HG03064 (cell line): ENCODE data around the gene AP5Z1.

ENCODE experiments used
- ATAC-seq: cut with Tn5 transposase; IDR thresholded peaks from one replicate; pipeline ENCODE4 v1.9.1; 2021; ENCODE audit warnings: low read depth; ENCODE audit not compliant: unreplicated experiment

Gene AP5Z1

DNA sequence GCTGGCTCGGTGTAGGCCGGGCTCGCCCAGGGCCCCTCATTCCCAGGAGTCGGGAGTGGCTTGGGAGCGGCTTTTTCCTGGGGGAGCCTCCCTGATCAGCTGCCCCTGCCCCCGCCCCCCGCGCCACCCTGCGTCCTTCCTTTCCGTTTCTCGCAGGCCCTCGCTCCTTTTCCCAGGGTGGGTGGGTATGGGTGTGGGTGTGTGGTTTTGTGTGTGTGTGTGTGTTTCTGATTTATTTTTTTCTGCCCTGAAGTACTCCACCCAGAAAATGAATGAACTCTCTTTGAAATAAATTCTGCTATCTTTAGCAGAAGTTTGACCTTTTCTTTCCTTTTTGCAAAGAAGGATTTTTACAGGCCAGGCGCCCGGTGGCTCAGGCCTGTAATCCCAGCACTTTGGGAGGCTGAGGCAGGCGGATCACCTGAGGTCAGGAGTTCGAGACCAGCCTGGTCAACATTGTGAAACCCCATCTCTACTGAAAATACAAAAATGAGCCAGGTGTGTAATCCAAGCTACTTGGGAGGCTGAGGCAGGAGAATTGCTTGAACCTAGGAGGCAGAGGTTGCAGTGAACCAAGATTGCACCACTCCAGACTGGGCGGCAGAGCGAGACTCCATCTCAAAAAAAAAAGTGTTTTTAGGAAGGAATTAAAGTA, 30.0 kb upstream of the AP5Z1 start:
- peak; percentile 14 for ATAC-seq

DNA sequence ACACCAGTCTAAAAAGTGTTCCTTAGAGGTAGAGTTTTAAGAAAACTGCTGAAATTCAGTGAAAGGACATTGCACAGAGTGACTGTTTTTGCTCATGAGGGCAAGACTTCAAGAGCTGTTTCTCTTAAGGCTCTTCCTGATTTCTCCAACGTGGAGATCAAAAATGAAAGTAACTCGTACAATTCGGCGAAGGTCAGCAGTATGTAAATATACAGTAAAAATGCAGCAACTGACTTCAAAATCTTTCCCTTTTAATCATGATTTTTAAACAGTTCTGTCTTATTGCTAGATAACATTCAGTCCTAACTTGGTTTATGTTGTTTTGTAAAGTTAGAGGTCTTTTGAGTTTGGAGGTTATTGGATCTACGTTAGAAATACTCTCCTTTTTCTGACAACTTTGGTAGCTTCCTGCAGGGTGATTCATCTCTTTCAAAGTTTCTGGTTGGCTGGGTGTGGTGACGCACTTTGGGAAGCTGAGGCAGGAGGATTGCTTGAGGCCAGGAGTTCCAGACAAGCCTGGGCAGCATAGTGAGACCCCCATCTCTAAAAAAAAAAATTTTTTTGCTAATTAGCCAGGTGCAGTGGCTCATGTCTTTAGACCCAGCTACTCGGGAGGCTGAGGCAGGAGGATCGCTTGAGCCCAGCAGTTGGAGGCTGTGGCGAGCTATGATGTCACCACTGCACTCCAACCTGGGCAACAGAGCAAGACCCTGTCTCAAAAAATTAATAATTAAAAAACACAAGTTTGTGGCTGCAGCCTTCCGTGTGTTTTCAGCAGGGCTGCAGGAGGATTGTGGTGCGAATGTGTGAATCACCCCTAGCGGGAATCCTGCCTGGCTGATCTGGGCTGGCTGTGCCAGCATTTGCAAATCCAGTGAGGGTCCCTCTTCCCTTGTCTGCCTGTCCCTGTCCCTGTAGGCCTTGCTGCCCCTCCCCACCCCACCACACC, 29.2 kb upstream of the AP5Z1 start:
- no peak for ATAC-seq

GRCh38 chr7:4747013-4747412, 28.4 kb upstream of the AP5Z1 start:
- ATAC-seq, result no peak

GRCh38 chr7:4747746-4748145, 27.7 kb upstream of the AP5Z1 start:
- no peak for ATAC-seq

- ATAC-seq, result no peak
Observed at GRCh38 chr7:4748231-4748681, 27.2 kb upstream of the AP5Z1 start.

DNA sequence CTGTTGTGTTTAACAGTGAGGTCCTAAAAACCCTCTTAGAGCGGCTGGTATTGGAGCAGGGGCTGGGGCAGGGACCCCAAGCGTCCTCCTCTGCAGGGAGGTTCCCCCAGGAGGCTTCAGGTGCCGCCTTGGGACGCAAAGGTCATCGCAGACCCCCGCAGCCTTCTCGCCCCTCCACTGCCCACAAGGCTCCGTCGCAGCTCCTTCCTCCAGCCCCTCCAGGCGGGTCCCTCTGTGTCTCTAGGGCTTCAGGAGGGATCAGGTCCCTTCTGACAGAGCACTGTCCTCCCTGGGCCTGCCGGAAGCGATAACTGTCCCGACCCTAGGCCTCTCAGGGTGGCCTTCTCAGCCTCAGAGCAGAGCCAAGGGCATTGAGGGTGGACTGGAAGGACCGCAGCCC, 26.1 kb upstream of the AP5Z1 start:
- ATAC-seq, result no peak

DNA sequence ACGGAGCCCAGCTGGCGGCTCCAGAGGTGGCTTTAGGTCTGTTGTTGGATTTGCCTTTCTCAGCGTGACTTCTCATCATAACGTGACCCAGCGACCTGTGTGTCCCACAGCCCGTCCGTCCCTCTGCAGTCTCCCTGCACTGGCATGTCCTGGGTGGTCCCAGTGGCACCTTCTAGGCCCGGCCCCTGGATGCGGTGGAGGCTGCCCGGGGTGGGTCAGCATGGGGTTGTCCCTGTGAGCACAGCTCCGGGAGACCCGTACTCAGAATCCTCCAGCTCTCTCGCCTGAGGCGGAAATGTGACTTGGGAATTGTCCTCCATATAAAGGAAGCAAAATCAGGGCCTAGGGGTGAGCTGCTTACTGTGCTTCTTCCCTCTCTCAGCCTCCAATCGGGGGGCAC, 25.6 kb upstream of the AP5Z1 start:
- ATAC-seq, result no peak

- ATAC-seq, result no peak
Observed at GRCh38 chr7:4751398-4751947, 23.9 kb upstream of the AP5Z1 start.

- peak; percentile 78 for ATAC-seq
Observed at GRCh38 chr7:4753598-4754432, 21.6 kb upstream of the AP5Z1 start.

DNA sequence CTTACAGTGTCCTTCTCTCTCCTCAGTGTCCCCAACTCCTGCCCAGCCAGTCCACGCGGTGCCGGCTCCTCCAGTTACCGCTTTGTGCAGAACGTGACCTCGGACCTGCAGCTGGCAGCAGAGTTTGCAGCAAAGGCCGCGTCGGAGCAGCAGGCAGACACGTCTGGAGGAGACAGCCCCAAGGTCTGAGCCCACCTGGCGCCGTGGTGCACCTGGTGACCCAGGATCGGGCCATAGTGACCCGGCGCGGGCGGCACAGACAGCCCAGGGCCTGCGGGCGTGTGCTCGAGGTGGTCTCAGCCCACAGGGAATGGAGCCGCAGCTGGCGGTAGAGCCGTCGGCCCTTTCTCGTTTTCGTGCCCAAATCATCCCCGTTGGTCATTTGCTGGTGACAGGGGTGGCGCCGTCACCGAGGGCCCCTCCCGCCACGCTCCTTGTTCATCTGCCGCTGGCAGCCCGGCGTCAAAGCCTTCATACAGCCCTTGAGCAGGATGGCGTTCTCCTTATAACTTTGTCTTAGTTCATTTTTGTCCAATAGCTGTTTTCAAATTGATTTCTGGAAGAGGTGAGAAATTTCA, 20.9 kb upstream of the AP5Z1 start:
- ATAC-seq, result no peak

GRCh38 chr7:4755045-4755444, 20.4 kb upstream of the AP5Z1 start:
- no peak for ATAC-seq

- ATAC-seq, result no peak
Observed at GRCh38 chr7:4758111-4758510, 17.3 kb upstream of the AP5Z1 start.

DNA sequence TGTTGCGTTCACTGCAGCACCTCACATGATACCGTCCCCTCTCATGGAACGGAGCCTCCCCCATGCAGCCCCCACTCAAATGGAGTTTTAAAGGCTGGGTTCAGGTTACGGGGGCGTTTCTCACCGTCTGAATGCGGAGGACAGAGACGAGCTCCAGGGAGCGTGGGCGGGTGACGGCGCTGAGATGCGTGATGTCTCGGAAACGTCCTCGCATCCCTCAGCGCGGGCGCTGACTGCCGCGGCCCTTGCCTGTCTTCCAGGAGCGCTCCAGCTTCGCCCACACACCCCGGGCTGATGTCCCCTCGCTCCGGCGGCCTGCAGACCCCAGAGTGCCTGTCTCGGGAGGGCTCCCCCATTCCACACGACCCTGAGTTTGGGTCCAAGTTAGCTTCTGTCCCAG, 16.6 kb upstream of the AP5Z1 start:
- ATAC-seq, result no peak

DNA sequence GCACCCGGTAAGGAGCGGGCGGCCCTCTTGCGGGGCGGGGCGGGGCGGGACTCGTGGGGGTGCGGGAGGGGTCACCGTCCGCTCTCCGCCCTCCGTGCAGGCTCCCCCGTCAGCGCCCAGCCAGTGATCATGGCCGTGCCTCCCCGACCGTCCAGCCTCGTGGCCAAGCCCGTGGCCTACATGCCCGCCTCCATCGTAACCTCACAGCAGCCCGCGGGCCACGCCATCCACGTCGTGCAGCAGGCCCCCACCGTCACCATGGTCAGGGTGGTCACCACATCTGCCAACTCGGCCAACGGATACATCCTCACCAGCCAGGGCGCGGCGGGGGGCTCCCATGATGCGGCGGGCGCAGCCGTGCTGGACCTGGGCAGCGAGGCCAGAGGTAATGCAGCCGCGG, 16.2 kb upstream of the AP5Z1 start:
- no peak for ATAC-seq

DNA sequence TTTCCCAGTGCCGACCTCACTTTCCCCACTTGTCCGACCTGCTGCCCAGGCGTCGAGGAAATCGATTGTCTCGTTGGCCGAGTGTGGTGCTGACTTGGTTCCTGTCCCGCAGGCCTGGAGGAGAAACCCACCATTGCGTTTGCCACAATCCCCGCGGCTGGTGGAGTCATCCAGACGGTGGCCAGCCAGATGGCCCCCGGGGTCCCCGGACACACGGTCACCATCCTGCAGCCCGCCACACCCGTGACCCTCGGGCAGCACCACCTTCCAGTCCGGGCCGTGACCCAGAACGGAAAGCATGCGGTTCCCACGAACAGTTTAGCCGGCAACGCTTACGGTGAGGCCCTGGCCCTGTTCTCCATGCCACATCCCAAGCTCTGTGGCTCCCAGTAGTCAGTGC, 14.5 kb upstream of the AP5Z1 start:
- no peak for ATAC-seq

DNA sequence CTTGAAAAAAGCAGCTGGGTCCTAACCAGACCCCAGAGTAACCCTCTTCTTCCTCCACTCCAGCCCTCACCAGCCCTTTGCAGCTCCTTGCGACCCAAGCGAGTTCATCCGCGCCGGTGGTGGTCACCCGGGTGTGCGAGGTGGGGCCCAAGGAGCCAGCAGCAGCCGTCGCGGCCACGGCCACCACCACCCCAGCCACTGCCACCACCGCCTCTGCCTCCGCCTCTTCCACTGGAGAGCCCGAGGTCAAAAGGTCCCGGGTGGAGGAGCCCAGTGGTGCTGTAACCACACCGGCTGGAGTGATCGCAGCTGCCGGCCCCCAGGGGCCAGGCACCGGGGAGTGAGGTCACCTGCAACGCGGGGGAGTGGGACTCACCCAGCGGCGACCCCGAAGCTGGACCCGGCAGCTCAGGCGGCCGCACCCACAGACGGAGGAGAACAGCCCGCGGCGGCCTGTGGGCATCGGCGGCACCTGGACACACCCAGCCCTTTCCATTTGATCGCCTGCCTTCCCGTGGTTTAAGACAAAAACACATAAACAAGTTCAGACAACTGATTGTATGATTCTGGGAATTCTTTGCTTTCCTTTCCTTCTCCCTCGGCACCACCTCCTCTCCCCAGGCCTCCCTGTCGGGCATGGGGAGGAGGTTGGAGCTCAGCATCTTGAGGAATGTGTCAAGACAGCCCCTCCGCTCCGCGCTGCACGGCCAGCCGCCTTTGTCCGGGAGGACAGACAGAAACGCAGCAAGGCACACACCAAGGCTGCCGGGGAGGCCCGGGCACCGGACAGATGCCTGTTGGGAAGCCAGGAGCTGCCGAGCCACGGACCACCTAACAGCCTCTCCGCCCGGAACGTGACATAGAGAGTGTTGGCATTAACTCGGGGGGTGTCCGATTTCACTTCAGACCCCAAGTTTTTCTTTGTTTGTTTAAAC, 13.0 kb upstream of the AP5Z1 start:
- ATAC-seq, result no peak

DNA sequence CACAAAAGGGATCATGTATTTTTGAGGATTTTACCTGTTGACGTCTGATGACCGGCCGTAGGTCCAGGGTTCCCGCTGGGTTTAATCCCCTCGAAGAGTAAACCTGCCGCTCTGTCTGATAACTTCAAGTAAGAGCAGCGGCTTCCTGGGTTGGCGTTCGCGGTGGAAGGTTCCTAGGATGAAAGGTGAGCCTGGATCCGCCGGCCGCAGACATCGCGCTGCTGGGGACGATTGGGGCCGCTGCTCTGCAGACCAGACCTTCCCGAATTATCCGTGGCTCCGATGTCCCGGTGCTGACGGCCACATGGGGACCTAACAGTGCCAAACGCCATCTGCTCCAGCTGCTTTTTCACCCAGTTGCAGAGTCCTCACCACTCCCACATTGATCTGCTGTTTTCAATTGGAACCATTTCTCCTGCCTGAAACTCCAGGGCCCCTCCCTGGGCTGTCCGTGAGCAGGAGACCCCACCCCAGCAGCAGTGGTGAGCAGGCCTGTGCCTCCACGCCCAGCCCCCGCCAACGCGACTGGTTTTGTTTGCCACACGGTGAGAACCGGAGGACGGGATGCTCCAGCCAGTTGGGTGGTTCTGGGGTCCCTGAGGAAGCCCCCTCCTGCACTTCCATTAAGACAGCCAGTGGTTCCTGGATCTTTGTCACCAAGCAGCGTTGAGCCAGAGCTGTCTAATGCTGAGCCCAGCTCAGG, 12.2 kb upstream of the AP5Z1 start:
- ATAC-seq, result no peak

DNA sequence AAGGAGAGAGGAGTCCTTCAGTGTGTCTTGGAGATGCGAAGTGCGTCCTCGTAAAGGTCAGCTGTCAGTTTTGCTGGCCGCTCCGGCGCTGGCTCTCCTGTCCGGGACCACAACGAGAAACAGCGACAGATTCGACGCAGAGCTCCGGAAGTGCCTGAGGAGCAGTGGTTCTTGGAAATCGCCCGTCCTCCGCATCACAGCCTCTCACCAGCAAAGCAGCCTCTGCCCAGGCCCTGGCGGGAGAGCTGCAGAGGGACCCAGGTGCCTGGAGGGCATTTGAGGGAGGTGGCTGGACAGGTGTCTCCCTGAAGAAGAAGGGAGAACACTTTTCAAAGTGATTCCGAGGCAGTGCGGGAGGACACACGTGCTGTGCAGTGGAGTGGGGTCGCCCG, 11.6 kb upstream of the AP5Z1 start:
- no peak for ATAC-seq
